SK-N-SH (cell line): ENCODE measurements around the gene LRRC40.

Experiments used
- TCF12 ChIP-seq: IDR thresholded peaks from 2 replicates; pipeline ENCODE4 v1.4.0; 2012
- TF ChIP-seq, protein P1 (sequence below): IDR thresholded peaks from 2 replicates; pipeline ENCODE4 v1.6.1; 2012; ENCODE audit warnings: mild to moderate bottlenecking, low read depth, low read length, moderate library complexity
- TF ChIP-seq, protein P2 (sequence below): fragments of 200-600 bp; sonication (generic); IDR thresholded peaks from 2 replicates; pipeline ENCODE4 v1.6.1; 2017; ENCODE audit warnings: antibody characterized with exemption, mild to moderate bottlenecking, moderate library complexity
- TF ChIP-seq, protein P3 (sequence below): IDR thresholded peaks from 2 replicates; pipeline ENCODE4; 2012

- TF ChIP-seq TCF12 = no peak
- TF ChIP-seq, protein P1, sequence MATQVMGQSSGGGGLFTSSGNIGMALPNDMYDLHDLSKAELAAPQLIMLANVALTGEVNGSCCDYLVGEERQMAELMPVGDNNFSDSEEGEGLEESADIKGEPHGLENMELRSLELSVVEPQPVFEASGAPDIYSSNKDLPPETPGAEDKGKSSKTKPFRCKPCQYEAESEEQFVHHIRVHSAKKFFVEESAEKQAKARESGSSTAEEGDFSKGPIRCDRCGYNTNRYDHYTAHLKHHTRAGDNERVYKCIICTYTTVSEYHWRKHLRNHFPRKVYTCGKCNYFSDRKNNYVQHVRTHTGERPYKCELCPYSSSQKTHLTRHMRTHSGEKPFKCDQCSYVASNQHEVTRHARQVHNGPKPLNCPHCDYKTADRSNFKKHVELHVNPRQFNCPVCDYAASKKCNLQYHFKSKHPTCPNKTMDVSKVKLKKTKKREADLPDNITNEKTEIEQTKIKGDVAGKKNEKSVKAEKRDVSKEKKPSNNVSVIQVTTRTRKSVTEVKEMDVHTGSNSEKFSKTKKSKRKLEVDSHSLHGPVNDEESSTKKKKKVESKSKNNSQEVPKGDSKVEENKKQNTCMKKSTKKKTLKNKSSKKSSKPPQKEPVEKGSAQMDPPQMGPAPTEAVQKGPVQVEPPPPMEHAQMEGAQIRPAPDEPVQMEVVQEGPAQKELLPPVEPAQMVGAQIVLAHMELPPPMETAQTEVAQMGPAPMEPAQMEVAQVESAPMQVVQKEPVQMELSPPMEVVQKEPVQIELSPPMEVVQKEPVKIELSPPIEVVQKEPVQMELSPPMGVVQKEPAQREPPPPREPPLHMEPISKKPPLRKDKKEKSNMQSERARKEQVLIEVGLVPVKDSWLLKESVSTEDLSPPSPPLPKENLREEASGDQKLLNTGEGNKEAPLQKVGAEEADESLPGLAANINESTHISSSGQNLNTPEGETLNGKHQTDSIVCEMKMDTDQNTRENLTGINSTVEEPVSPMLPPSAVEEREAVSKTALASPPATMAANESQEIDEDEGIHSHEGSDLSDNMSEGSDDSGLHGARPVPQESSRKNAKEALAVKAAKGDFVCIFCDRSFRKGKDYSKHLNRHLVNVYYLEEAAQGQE = no peak
- TF ChIP-seq, protein P2, sequence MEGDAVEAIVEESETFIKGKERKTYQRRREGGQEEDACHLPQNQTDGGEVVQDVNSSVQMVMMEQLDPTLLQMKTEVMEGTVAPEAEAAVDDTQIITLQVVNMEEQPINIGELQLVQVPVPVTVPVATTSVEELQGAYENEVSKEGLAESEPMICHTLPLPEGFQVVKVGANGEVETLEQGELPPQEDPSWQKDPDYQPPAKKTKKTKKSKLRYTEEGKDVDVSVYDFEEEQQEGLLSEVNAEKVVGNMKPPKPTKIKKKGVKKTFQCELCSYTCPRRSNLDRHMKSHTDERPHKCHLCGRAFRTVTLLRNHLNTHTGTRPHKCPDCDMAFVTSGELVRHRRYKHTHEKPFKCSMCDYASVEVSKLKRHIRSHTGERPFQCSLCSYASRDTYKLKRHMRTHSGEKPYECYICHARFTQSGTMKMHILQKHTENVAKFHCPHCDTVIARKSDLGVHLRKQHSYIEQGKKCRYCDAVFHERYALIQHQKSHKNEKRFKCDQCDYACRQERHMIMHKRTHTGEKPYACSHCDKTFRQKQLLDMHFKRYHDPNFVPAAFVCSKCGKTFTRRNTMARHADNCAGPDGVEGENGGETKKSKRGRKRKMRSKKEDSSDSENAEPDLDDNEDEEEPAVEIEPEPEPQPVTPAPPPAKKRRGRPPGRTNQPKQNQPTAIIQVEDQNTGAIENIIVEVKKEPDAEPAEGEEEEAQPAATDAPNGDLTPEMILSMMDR = no peak
- TF ChIP-seq, protein P3, sequence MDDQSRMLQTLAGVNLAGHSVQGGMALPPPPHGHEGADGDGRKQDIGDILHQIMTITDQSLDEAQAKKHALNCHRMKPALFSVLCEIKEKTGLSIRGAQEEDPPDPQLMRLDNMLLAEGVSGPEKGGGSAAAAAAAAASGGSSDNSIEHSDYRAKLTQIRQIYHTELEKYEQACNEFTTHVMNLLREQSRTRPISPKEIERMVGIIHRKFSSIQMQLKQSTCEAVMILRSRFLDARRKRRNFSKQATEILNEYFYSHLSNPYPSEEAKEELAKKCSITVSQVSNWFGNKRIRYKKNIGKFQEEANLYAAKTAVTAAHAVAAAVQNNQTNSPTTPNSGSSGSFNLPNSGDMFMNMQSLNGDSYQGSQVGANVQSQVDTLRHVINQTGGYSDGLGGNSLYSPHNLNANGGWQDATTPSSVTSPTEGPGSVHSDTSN = no peak
Measured at GRCh38 chr1:70234733-70235132, 29.4 kb upstream of the LRRC40 start.
